Measurements from ENCODE around the gene FAM32A.

Gene FAM32A

DNA sequence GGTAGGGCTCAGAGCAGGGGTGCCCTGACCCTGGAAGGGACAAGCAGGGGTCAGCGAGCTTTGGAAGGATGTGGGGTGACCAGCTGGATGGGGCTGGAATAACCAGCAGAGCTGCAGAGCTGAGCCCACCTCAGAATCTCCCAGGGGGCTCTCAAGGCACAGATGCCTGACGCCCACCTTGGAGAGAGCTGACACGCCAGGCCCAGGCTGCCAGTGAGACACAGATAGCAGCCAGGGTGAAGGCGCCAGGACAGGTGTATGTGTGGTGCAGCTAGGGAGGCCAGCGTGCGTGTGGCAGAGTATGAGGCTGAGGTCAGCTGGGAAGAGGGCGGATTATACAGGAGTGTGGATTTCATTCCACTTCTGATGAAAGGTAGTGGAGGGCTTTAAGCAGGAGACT is 21.4 kb downstream of the FAM32A start:
- no peak for DNase-seq (ENCODE audit: low read depth)
- H3K4me3 ChIP-seq (replicated peaks; ENCODE audit: low read depth, low read length) = no peak overlapping the region
- TF ChIP-seq, protein P1, sequence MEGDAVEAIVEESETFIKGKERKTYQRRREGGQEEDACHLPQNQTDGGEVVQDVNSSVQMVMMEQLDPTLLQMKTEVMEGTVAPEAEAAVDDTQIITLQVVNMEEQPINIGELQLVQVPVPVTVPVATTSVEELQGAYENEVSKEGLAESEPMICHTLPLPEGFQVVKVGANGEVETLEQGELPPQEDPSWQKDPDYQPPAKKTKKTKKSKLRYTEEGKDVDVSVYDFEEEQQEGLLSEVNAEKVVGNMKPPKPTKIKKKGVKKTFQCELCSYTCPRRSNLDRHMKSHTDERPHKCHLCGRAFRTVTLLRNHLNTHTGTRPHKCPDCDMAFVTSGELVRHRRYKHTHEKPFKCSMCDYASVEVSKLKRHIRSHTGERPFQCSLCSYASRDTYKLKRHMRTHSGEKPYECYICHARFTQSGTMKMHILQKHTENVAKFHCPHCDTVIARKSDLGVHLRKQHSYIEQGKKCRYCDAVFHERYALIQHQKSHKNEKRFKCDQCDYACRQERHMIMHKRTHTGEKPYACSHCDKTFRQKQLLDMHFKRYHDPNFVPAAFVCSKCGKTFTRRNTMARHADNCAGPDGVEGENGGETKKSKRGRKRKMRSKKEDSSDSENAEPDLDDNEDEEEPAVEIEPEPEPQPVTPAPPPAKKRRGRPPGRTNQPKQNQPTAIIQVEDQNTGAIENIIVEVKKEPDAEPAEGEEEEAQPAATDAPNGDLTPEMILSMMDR (IDR thresholded peaks at IDR 0.05; ENCODE audit: low read length, missing control alignments) = no peak

DNA sequence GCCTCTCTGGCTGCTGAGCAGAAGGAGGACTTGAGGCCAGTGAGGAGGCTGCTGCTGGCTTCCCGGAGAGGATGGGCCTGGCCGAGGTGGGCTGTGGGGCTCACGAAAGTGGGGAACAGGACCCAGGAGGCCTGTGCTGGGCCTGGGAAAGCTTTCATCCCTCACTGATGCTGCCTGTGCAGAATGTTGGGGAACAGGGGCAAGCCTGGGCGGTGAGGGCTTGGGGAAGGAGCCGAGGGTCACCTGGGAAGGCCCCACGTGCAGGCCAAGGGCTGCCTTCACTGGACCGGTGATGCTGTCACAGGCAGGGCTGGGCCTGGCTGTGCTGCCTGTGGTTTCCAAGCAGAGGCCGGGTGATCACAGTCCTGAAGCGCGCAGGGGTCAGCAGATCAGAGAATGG is 21.9 kb downstream of the FAM32A start:
- DNase-seq (ENCODE audit: low read depth) = no peak
- TF ChIP-seq, protein P1 (IDR thresholded peaks at IDR 0.05; ENCODE audit: low read length, missing control alignments) = no peak
- no peak overlapping the region for H3K4me3 ChIP-seq (replicated peaks; ENCODE audit: low read depth, low read length)

DNA sequence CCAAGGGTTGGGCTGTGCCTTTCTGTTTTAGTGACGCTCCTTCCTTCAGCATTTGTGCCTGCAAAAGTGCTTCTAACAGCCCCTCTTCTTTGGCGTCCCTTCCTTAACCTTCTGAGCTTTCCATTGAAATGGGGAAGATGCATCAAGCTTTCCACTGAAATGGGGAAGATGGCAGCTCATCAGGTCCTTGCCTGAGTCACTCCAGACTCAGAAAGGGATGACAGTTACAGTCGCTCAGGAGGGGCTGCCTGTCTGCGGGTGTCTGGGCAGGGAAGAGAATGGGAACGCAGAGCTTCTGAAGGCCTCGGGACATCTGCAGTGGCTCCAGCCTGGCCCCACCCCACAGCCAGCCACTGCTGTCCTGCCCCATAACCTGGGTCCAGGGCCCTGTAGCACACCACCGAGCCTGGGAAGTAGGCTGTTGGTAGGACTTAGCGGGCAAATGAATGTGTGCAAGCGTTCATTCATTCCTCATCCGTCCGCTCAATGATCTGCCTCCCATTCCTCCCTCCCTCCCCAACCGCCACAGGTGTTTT is 22.3 kb downstream of the FAM32A start:
- TF ChIP-seq, protein P1 (IDR thresholded peaks at IDR 0.05; ENCODE audit: low read length, missing control alignments) = no peak
- H3K4me3 ChIP-seq (replicated peaks; ENCODE audit: low read depth, low read length) = no peak overlapping the region
- DNase-seq (ENCODE audit: low read depth) = no peak

DNA sequence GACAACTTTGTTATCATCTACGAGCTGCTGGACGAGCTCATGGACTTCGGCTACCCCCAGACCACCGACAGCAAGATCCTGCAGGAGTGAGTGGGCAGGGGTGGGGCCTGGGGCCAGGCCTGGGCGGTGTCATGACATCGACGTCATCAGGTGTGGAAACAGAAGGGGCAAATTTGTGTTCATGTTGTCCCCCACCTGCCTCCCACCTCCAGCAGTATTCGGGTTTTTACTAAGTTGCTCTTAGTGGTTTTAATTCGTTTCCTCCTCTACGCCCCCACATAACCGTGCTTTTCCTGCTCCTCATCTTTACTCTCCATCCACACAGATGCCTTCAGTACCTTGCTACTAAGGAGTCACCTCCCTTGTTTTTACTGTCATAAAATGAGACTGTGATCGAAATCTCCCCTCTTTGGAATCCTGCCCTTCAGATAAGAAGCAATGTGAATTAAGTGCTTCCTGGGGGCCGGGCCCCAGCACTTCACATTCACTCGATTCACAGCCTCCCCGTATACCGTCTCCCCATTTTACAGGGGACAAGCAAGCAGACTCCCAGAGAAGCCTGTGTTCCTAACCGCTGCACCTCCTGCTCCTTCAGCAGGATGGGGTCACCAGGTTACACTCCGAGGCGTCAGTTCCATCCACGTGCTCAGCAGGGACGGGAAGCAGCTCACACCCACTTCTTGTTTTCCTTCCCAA is 23.0 kb downstream of the FAM32A start:
- TF ChIP-seq, protein P1 (IDR thresholded peaks at IDR 0.05; ENCODE audit: low read length, missing control alignments) = no peak
- DNase-seq (ENCODE audit: low read depth) = no peak
- H3K4me3 ChIP-seq (replicated peaks; ENCODE audit: low read depth, low read length) = no peak overlapping the region

DNA sequence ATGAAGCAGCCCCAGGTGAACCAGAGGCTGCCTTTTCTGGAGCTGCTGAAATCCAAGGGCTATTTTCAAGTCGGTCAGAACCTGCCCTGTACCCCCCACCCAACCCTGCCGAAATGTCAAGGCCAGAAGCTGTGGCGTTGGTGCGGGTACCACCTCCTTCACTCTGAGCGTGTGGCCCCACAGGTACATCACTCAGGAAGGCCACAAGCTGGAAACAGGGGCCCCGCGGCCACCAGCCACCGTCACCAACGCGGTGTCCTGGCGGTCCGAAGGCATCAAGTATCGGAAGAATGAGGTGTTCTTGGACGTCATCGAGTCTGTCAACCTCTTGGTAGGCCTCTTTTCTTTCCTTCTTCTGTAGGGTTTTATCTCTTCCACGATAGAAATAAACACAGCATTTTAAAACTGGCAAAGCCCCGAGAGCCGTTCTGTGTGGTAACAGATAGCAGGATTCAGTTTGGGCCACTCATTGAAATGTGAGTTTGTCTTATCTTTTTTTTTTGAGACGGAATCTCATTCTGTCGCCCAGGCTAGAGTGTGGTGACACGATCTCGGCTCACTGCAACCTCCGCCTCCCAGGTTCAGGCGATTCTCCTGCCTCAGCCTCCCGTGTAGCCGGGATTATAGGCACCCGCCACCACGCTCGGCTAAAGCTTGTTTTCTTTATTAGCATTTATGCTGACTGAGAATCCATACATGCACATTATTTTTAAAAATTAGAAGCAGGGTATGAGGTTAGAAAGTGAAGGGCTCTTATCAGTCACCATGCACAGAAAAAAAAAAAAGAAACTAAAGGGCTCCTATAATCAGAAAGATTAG is 23.8 kb downstream of the FAM32A start:
- H3K4me3 ChIP-seq (replicated peaks; ENCODE audit: low read depth, low read length) = no peak overlapping the region
- no peak for DNase-seq (ENCODE audit: low read depth)
- TF ChIP-seq, protein P1 (IDR thresholded peaks at IDR 0.05; ENCODE audit: low read length, missing control alignments) = no peak

DNA sequence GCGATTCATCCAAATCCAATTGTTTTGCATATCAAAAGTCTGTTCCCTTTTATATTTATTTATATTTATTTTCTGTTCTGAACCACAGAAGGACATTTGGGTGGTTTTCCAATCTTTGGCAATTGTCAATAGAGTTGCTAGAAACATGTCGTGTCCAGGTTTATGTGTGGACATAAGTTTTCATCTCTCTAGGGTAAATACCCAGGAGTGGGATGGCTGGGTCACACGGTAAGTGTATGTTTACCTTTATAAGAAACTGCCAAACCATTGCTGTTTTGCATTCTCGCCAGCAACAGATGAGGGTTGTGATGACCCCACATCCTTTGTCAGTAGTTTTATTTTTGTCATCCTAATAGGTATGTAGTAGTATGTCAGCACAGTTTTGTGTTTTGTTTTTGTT is 25.0 kb downstream of the FAM32A start:
- TF ChIP-seq, protein P1 (IDR thresholded peaks at IDR 0.05; ENCODE audit: low read length, missing control alignments) = no peak
- no peak for DNase-seq (ENCODE audit: low read depth)
- no peak overlapping the region for H3K4me3 ChIP-seq (replicated peaks; ENCODE audit: low read depth, low read length)

Data from fibroblast of pulmonary artery (primary cell).